ENCODE measurements around the gene MT2A. TPM values are rescaled to one million over a fixed set of nuclear protein-coding genes. Genes with fewer than 3 reads are reported as not detected.
A peak's percentile ranks its signal among the peaks of the same experiment; 100 is the strongest.

The MT2A gene
- total and polyA plus RNA-seq, 3 donors from 2014 or later = 20.1 to 77.1 (median 30.7) TPM

DNA sequence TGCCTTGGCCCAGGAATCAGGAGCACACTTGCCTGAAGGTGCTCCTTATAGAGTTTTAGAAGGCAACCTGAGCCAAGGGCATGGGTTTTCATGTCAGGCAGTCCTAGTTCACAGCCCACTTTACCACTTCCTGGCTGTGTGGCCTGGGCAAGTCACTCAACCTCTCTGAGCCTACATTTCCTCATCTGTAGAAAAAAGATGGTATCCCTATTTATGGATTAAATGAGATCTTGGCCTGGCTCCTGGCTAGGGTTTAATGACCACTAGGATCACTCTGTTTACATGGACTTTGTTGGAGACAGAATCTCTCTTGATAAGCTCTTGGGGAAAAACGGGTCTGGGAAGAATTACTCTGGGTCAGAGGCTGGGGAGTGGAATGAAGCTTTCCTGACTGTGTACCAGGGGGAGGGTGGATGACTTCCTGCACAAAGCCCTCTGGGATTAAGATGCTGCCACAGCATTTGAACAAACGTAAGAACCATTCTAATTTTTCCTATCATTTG lies 2.3 kb downstream of the MT2A start:
- DNase-seq = no peak
- H3K4me1 ChIP-seq = peaks cover 38% of the 10 kb centered on the region
- H3K27me3 ChIP-seq = no peaks in the 10 kb centered on the region
- H3K27ac ChIP-seq = peak overlapping the region; percentile 68 to 86
- intact Hi-C loops (cut with DNase I; ENCODE audit: low total_unique reads) = no loop called here
- H3K4me3 ChIP-seq = no peak overlapping the region
- H3K36me3 ChIP-seq (ENCODE audit: low read depth, missing control alignments) = no peaks in the 10 kb centered on the region
- TF ChIP-seq POLR2A (IDR thresholded peaks at IDR 0.05) = no peak
- TF ChIP-seq, protein P1, sequence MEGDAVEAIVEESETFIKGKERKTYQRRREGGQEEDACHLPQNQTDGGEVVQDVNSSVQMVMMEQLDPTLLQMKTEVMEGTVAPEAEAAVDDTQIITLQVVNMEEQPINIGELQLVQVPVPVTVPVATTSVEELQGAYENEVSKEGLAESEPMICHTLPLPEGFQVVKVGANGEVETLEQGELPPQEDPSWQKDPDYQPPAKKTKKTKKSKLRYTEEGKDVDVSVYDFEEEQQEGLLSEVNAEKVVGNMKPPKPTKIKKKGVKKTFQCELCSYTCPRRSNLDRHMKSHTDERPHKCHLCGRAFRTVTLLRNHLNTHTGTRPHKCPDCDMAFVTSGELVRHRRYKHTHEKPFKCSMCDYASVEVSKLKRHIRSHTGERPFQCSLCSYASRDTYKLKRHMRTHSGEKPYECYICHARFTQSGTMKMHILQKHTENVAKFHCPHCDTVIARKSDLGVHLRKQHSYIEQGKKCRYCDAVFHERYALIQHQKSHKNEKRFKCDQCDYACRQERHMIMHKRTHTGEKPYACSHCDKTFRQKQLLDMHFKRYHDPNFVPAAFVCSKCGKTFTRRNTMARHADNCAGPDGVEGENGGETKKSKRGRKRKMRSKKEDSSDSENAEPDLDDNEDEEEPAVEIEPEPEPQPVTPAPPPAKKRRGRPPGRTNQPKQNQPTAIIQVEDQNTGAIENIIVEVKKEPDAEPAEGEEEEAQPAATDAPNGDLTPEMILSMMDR (IDR thresholded peaks at IDR 0.05) = no peak
- WGBS, 2 donors = 36 to 46% methylated on average over 2 of the region's 2 CpGs
- no peaks in the 10 kb centered on the region for H3K9me3 ChIP-seq

GRCh38 chr16:56611281-56611833 lies 3.0 kb downstream of the MT2A start:
- DNase-seq = peak; percentile 51
- WGBS, 2 donors = 63 to 72% methylated on average over 2 of the region's 2 CpGs
- TF ChIP-seq, protein P1 (IDR thresholded peaks at IDR 0.05) = no peak
- no peak for TF ChIP-seq POLR2A (IDR thresholded peaks at IDR 0.05)
- Histone ChIP-seq H3K4me1 (peaks cover 38% of the 10 kb centered on the region), H3K27ac (peak overlapping the region; percentile 68), H3K36me3 (ENCODE audit: low read depth, missing control alignments) (no peaks in the 10 kb centered on the region), H3K27me3 (no peaks in the 10 kb centered on the region), H3K4me3 (no peak overlapping the region), H3K9me3 (no peaks in the 10 kb centered on the region)
- intact Hi-C loops (cut with DNase I; ENCODE audit: low total_unique reads) = no loop called here

- H3K4me3 ChIP-seq = no peak overlapping the region
- no peak for DNase-seq
- no peaks in the 10 kb centered on the region for H3K36me3 ChIP-seq (ENCODE audit: low read depth, missing control alignments)
- H3K9me3 ChIP-seq = no peaks in the 10 kb centered on the region
- peaks cover 24% of the 10 kb centered on the region for H3K4me1 ChIP-seq
- no peaks in the 10 kb centered on the region for H3K27me3 ChIP-seq
- no peak for TF ChIP-seq POLR2A (IDR thresholded peaks at IDR 0.05)
- TF ChIP-seq, protein P1 (IDR thresholded peaks at IDR 0.05) = no peak
- intact Hi-C loops (cut with DNase I; ENCODE audit: low total_unique reads) = no loop called here
- H3K27ac ChIP-seq = no peak overlapping the region
Measured at GRCh38 chr16:56613706-56614105, 5.3 kb downstream of the MT2A start.

- intact Hi-C loops (cut with DNase I; ENCODE audit: low total_unique reads) = no loop called here
- DNase-seq = no peak
- TF ChIP-seq, protein P1 (IDR thresholded peaks at IDR 0.05) = no peak
- no peak for TF ChIP-seq POLR2A (IDR thresholded peaks at IDR 0.05)
- Histone ChIP-seq H3K27ac (no peak overlapping the region), H3K27me3 (no peaks in the 10 kb centered on the region), H3K36me3 (ENCODE audit: low read depth, missing control alignments) (no peaks in the 10 kb centered on the region), H3K4me1 (peaks cover 16% of the 10 kb centered on the region), H3K9me3 (no peaks in the 10 kb centered on the region), H3K4me3 (no peak overlapping the region)
Measured at GRCh38 chr16:56614549-56614991, 6.2 kb downstream of the MT2A start.

DNA sequence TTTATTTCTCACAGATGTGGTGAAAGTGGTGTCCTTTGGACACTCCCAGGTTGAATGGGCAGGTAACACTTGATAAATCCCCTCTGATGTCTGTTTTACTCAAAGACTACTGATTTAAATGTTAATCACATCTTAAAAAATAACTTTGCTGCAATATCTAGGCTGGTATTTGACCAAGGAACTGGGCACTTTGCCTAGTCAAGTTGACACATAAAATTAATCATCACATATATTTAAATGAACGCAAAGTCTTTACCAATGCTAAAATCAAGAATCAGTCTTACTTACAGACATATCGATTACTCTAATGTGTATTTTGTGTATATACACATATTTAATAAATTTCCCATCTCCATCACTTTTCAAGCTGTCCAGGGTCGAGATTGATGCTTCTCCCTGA lies 7.0 kb downstream of the MT2A start:
- no peaks in the 10 kb centered on the region for H3K36me3 ChIP-seq (ENCODE audit: low read depth, missing control alignments)
- H3K9me3 ChIP-seq = no peaks in the 10 kb centered on the region
- H3K4me3 ChIP-seq = no peak overlapping the region
- DNase-seq = no peak
- H3K27me3 ChIP-seq = no peaks in the 10 kb centered on the region
- H3K27ac ChIP-seq = no peak overlapping the region
- TF ChIP-seq, protein P1 (IDR thresholded peaks at IDR 0.05) = no peak
- TF ChIP-seq POLR2A (IDR thresholded peaks at IDR 0.05) = no peak
- intact Hi-C loops (cut with DNase I; ENCODE audit: low total_unique reads) = no loop called here
- 93 to 98% methylated on average over 3 of the region's 3 CpGs for WGBS, 2 donors
- H3K4me1 ChIP-seq = peaks cover 9% of the 10 kb centered on the region
